Fibroblast of mammary gland (primary cell): ENCODE data around the gene ST8SIA6.

ENCODE experiments used
- DNase-seq: peaks from one replicate; pipeline ENCODE4 v3.0.0-alpha.2; 2010; ENCODE audit warnings: low read depth
- H3K4me3 ChIP-seq: 2 replicates; pipeline ENCODE4 v1.5.1; 2011; ENCODE audit warnings: low read depth, mild to moderate bottlenecking, low read length, moderate library complexity; ENCODE audit not compliant: control insufficient read depth
- CTCF ChIP-seq: conservative IDR thresholded peaks from 2 replicates; pipeline ENCODE4 v1.5.1; 2011; ENCODE audit warnings: low read depth, low read length, inconsistent platforms; ENCODE audit not compliant: control insufficient read depth, insufficient read depth

Gene ST8SIA6

GRCh38 chr10:17278607-17279240 lies 175.7 kb downstream of the ST8SIA6 start:
- DNase-seq: no peak
- TF ChIP-seq CTCF: no peak
- H3K4me3 ChIP-seq: no peak overlapping the region

DNA sequence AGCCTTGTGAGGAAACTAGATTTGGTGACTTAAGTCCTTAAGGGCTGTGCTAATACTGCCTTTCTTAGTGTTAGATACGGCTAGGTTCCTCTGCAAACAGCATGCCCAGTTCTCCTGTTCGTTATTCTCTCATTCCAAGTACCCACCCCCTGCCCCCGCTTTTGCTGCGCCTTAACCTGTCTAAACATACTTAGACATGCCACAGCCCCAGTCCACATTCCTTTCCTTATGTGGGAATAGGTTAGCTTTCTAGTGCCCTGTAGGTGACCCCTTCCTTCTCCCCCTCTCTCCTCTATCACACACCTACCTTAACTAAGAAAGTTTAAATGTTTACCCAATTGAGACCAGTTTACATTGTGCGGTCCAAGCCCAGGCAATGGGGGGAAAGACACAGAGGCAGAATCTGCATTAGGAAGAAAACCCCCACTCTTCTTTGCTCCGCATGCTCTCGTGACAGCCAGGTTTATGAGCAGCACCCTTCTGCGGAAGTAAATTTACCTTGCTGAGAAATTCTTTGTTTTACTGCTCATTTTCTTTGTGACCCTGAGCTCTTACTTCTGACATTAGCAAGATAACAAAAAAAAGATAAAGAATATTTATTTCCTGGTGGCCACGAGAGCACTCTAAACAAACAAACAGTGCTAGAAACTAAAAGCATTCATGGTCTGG lies 177.5 kb downstream of the ST8SIA6 start:
- TF ChIP-seq CTCF: no peak
- H3K4me3 ChIP-seq: no peak overlapping the region
- DNase-seq: no peak

GRCh38 chr10:17273403-17273802 lies 181.0 kb downstream of the ST8SIA6 start:
- no peak overlapping the region for H3K4me3 ChIP-seq
- peak; percentile 87 for DNase-seq

GRCh38 chr10:17272648-17273047 lies 181.7 kb downstream of the ST8SIA6 start:
- no peak for DNase-seq
- H3K4me3 ChIP-seq: no peak overlapping the region
- TF ChIP-seq CTCF: no peak

More at GRCh38 chr10:17273403-17273802, 181.0 kb downstream of the ST8SIA6 start:
- no peak for TF ChIP-seq CTCF
